SJSA1 (cell line): ENCODE results near the gene GAN. TPM values are rescaled to one million over a fixed set of nuclear protein-coding genes. Genes with fewer than 3 reads are reported as not detected.

ENCODE experiments used
- DNase-seq, 2 experiments: peaks; one replicate each; pipeline ENCODE4 v3.0.0-alpha.2; 2015 to 2020; ENCODE audit warnings: low spot score in 2 of 2, low read depth in 1 of 2
- H3K27ac ChIP-seq: fragments of 250-450 bp; sonication (Bioruptor Pico); 2 replicates; pipeline ENCODE4 v1.5.1; 2020; ENCODE audit warnings: mild to moderate bottlenecking, moderate library complexity
- H3K27me3 ChIP-seq: fragments of 250-450 bp; sonication (Bioruptor Pico); replicated peaks from 2 replicates; pipeline ENCODE4 v1.5.1; 2020; ENCODE audit warnings: mild to moderate bottlenecking, moderate library complexity
- H3K36me3 ChIP-seq: fragments of 250-450 bp; sonication (Bioruptor Pico); 2 replicates; pipeline ENCODE4 v1.5.1; 2020; ENCODE audit warnings: mild to moderate bottlenecking
- H3K4me1 ChIP-seq: fragments of 250-450 bp; sonication (Bioruptor Pico); replicated peaks from 2 replicates; pipeline ENCODE4 v1.6.1; 2021; ENCODE audit warnings: mild to moderate bottlenecking
- H3K4me3 ChIP-seq: fragments of 250-450 bp; sonication (Bioruptor Pico); 2 replicates; pipeline ENCODE4 v1.5.1; 2020; ENCODE audit warnings: mild to moderate bottlenecking
- H3K9me3 ChIP-seq: fragments of 250-450 bp; sonication (Bioruptor Pico); replicated peaks from 2 replicates; pipeline ENCODE4 v1.5.1; 2020; ENCODE audit warnings: mild to moderate bottlenecking
- total RNA-seq: library from RNA; depleted of rRNA; stranded (reverse); fragments of >200 nt; shearing (Covaris generic); gene quantifications from 2 replicates; pipeline ENCODE4 v1.2.3, GENCODE V29; 2014

The GAN gene
- total RNA-seq, 1 experiment from 2014 or later: 7.5 TPM

DNA sequence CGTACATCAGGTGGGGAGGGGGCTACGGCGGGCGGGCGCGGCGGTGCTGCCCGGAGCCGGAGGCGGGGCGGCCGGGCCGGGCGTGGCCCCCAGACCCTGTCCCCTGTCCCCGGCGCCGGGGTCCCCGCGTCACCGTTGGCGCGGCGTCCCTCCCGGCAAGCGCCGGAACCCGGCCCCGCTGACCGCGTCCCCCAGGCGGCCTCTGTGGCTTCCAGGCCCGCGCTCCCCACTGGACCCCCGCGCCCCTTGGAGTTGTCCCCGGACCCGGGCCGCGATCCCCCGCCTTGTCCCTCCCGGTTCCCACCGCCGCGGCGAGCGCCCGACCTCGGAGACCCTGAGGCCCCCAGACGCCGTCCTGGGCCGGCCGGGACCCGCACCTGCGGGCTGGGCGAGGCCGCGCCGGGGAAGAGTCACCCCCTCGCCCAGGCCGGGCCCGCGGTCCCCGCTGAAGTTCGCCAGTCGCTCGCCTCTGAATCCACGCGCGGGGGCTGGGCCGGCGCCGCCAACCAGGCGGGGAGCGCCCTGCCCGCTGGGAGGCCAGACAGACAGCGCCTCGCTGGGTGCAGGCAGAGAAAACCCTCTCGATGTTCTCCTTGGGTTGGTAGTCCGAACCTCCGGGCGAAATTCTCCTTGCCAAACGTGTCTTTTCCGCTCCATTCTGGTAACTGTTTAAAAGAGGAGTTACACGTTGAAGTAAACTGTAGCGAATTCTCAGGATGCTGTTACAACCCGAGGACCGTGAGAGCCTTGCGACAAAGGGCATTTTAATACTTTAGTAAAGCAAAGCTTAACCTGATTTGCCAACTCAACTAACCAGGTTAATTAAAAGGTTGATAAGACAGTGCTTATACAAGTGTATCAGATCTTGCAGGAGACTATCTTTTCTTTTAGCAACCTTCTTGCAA lies 761 bp downstream of the GAN start:
- Histone ChIP-seq H3K4me1 (peaks cover 31% of the 10 kb centered on the region), H3K27me3 (no peaks in the 10 kb centered on the region), H3K4me3 (peak overlapping the region; percentile 95), H3K27ac (peak overlapping the region; percentile 53), H3K9me3 (no peaks in the 10 kb centered on the region), H3K36me3 (peaks cover 14% of the 10 kb centered on the region; the same call in 1 of the 2 replicates)
- DNase-seq: peak; percentile 45 to 58

DNA sequence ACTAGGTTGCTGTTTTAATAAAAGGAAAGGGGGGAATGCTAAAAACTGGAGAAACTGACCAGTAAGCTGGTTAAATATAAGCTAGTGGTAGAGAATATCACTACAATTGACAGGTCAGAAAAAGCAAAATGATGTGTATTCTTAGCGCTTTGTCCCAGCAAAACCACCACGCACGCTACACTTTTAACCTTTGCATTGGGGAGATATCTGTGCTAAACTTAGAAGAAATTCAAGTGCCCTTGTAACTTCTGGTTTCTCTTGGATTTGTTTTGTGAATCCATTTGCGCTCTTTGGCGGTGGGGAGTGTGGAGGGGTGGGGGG lies 1.4 kb downstream of the GAN start:
- no peak for DNase-seq
- Histone ChIP-seq H3K4me3 (peak overlapping the region; percentile 95), H3K9me3 (no peaks in the 10 kb centered on the region), H3K36me3 (peaks cover 14% of the 10 kb centered on the region; the same call in 1 of the 2 replicates), H3K4me1 (peaks cover 37% of the 10 kb centered on the region), H3K27ac (no peak overlapping the region), H3K27me3 (no peaks in the 10 kb centered on the region)

DNA sequence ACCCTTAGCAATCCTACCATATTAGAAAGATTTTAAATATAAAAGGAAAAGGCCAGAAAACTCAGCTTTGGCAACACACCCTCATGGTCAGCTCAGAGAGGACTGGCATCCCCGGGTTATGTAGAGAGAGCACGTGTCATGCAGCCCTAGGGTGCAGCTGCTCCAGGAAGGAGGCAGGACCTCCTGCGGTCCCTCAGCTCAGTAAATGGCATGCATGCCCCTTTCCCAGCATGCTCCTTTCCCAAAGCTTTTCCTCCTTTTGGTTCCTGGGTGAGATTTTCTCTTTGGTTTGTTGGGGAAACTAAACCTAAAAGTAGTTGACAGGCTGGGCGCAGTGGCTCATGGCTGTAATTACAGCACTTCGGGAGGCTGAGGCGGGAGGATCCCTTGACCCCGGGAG lies 3.9 kb downstream of the GAN start:
- no peak overlapping the region for H3K4me3 ChIP-seq
- H3K27ac ChIP-seq: no peak overlapping the region
- H3K36me3 ChIP-seq: peaks cover 9% of the 10 kb centered on the region; the same call in 1 of the 2 replicates
- H3K9me3 ChIP-seq: no peaks in the 10 kb centered on the region
- H3K27me3 ChIP-seq: no peaks in the 10 kb centered on the region
- DNase-seq: no peak
- peaks cover 50% of the 10 kb centered on the region for H3K4me1 ChIP-seq

DNA sequence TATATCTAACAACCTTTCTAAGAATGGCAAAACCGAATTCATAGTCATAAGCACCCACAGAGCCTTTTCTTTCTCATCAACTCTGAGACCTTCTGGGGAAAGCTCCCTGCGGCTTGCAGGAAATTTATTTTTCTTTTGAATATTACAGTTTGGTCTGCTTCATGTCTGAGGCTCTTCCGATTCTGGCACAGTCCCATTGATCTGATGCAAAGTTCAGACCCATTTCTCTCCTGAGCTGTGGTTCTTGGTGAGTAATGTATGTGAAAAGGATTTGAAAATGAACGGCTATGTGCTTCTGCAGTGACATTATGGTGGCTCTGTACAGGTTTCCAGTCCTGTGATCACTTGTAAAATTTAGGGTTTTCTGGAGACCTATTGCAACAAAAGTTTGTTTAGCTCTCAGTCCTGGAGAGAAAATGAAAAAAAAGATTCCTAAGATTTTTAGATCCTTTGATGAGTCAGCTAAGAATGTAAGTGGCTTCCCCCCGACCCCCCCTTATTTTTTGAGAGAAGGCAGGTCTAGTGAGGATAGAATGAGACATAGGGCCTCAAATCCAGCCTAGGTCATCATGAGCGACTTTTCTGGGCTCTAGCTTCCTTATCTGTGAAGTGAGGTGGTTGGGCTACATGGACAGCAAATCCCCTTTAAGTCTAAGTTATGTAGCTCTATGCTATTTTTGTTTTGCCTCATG lies 4.6 kb downstream of the GAN start:
- H3K27ac ChIP-seq: peak overlapping the region; percentile 49
- H3K4me3 ChIP-seq: no peak overlapping the region
- peaks cover 9% of the 10 kb centered on the region; the same call in 1 of the 2 replicates for H3K36me3 ChIP-seq
- H3K4me1 ChIP-seq: peaks cover 53% of the 10 kb centered on the region
- H3K9me3 ChIP-seq: no peaks in the 10 kb centered on the region
- H3K27me3 ChIP-seq: no peaks in the 10 kb centered on the region
- peak; percentile 75 to 80 for DNase-seq

DNA sequence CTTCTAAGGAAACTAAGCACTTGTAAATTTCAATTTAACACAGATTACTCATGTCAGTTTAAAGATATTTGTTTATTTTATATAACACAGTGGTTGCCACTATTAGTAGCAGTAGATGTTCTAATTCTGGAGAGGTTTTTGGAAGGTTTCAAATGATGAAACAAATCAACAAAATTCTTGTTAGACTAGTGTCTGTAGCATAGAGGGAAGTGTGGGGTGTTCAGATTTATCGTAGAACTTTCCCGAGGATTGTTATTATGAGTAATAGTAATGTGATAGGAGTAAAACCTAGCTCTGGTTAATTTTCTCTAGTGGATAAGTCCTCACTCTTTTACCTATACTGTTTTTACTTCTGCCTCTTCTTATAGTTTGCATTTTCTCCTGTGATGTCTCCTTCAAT lies 6.3 kb downstream of the GAN start:
- DNase-seq: peak in 1 of 2 experiments; percentile 18
- Histone ChIP-seq H3K4me1 (peaks cover 58% of the 10 kb centered on the region), H3K9me3 (no peaks in the 10 kb centered on the region), H3K27me3 (no peaks in the 10 kb centered on the region), H3K27ac (no peak overlapping the region; the same call in 1 of the 2 replicates), H3K36me3 (no peaks in the 10 kb centered on the region), H3K4me3 (no peak overlapping the region)

DNA sequence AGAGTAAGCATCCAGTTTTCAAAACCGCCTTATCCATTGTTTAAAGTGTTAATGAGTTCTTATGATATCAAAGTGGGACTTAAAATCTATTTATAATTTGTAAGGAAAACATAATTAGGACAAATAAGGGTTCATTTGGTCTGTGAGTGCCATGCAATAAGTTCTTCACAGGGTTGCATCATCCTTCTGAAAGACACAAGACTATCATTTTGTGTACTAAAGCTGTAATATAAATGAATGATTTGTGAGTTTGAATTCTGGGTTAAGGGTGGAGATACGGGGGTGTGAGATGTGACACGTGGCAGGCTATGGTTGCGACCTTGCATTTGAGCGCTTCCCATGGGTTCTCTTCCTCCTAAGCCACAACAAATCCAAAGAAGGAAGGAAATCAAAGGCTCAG lies 6.8 kb downstream of the GAN start:
- Histone ChIP-seq H3K27ac (no peak overlapping the region; the same call in 1 of the 2 replicates), H3K36me3 (no peaks in the 10 kb centered on the region), H3K27me3 (no peaks in the 10 kb centered on the region), H3K9me3 (no peaks in the 10 kb centered on the region), H3K4me3 (no peak overlapping the region), H3K4me1 (peaks cover 57% of the 10 kb centered on the region)
- DNase-seq: no peak

DNA sequence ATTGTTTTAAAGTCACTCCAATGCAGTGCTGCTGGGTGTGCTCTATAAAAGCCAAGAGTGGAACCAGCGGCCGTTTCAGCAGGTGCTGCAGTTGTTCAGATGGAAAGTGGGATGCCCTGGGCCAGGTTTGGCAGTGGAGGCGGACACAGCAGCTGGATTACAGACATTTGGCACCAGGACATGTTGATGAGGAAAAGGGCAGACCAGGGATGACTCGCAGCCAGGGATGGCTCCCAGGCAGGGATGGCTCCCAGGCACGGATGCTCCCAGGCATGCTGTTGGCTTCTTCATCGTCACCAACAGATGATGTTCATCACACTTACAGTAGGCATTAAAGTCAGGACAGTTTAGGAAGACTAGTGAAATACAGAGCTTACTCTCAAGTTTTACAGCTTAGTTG lies 10.0 kb downstream of the GAN start:
- Histone ChIP-seq H3K27ac (no peak overlapping the region), H3K36me3 (no peaks in the 10 kb centered on the region), H3K4me3 (no peak overlapping the region), H3K9me3 (no peaks in the 10 kb centered on the region), H3K4me1 (peaks cover 44% of the 10 kb centered on the region), H3K27me3 (no peaks in the 10 kb centered on the region)
- no peak for DNase-seq

DNA sequence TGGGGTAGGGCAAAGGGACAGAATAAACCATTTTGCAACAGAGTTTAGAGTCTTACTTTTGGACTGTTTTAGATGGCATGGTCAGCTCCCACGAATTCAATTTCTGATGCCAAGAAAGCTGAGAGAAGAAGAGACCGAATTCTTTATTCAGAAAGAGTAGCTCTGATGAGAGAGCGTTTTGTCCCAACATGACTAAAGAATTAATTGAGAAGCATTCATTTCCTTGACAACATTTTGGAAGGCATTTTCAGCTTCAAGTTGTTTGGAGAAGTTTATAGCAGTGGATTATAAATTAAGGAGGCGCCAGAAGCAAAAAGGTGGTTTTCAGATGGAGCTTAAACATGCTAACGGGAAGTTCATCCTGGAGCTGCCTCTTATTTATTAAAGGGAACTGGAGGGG lies 12.2 kb downstream of the GAN start:
- DNase-seq: no peak
- H3K36me3 ChIP-seq: no peaks in the 10 kb centered on the region
- no peaks in the 10 kb centered on the region for H3K27me3 ChIP-seq
- H3K4me3 ChIP-seq: no peak overlapping the region
- H3K9me3 ChIP-seq: no peaks in the 10 kb centered on the region
- no peak overlapping the region for H3K27ac ChIP-seq
- peaks cover 22% of the 10 kb centered on the region for H3K4me1 ChIP-seq

DNA sequence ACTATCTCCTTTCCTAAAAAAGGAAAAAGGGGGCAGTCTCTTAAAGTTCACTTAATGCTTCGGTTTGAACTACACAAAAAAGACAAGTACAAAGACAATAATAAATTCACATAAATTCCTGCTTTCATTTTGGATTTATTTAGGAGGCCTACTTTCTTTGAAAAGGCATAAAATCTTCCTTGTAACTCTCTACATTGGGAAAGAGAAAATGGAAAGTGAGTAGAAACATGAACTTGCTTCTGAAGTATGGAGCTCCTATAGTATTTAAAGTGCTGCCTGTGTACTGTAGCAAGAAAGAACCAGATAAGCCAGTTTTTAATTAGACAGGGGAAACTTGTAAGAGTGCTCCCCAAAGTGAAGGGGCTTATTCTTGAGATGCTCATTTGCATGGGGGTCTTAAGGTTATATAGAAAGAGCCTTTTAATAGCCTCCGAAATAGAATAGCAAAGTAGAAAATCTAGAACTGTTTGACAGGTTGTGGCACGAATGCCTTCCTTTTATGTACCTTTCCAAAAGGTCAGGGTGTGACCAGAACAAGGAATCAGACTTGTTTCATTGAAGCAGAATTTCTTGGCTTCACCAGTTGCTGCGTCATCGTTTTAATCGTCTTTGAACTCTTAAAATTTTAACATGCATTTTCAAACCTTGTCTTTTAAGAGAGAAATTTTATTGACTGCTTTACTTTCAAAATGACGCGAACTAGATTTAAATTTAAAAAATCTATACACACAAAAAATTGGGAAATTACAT lies 12.9 kb downstream of the GAN start:
- H3K4me3 ChIP-seq: no peak overlapping the region
- H3K36me3 ChIP-seq: no peaks in the 10 kb centered on the region
- DNase-seq: no peak
- no peaks in the 10 kb centered on the region for H3K27me3 ChIP-seq
- peaks cover 22% of the 10 kb centered on the region for H3K4me1 ChIP-seq
- no peak overlapping the region for H3K27ac ChIP-seq
- H3K9me3 ChIP-seq: no peaks in the 10 kb centered on the region

DNA sequence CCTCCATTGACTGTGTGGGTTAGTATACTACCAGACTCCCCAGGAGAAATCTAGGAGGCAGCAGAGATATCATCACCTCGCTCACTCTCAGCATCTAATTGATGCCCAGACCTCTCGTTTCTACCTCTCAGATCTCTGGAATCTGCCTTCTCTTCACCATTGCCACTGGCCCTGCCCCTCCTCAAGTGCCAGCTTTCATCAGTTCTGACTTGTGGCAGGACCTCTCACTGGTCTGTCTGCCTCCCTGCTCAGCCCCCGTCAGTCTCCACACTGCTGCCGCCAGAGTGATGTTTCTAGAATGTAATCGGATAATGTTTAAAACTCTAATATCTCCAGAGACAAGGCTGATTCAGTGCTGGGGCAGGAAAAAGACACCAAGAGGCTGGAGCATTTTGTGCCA lies 15.2 kb downstream of the GAN start:
- no peak for DNase-seq
- no peaks in the 10 kb centered on the region for H3K36me3 ChIP-seq
- no peaks in the 10 kb centered on the region for H3K9me3 ChIP-seq
- H3K27ac ChIP-seq: no peak overlapping the region
- no peaks in the 10 kb centered on the region for H3K27me3 ChIP-seq
- peaks cover 2% of the 10 kb centered on the region for H3K4me1 ChIP-seq
- H3K4me3 ChIP-seq: no peak overlapping the region

DNA sequence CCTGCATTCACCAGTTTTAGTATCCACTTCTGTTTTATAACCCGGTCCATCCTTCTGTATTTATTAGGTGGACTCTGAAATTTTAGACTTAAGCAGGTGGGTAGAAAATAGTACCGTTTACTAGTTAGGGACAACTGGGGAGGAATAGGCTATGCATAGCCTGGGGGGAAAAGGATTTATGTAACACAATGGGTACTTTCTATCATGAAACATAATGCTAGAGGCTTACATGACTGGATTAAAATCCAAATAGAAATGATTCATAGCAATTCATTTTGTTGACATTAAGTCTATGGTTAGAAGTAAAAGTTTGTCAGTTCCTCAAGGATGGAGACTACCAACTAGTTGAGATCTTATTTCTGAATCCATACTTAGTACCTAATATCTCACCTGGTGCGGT lies 18.6 kb downstream of the GAN start:
- no peak for DNase-seq

DNA sequence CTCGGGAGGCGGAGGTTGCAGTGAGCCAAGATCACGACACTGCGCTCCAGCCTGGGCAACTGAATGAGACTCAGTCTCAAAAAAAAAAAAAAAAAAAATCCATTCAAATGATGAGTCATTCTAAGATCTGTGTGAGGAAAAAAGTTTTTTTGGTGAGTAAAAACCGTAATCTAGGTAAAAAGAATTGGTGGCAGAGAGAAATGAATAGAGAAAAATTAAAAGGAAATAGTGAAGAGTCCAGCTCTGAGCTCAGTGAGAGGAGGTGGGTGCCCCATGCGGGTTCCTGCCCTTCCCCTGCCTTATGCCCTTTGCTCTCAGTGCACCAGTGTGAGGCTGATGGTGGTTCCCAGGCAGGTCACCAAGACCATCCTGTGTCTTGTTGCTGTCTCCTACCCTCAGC lies 20.9 kb downstream of the GAN start:
- H3K9me3 ChIP-seq: no peaks in the 10 kb centered on the region
- 0 out of 2 replicates have a peak, but pooled peaks cover 4% of the 10 kb centered on the region for H3K36me3 ChIP-seq
- H3K4me1 ChIP-seq: no peaks in the 10 kb centered on the region
- no peak for DNase-seq
- no peak overlapping the region for H3K4me3 ChIP-seq
- H3K27ac ChIP-seq: no peak overlapping the region
- no peaks in the 10 kb centered on the region for H3K27me3 ChIP-seq

More for the DNA sequence above, 18.6 kb downstream of the GAN start:
- Histone ChIP-seq H3K27me3 (no peaks in the 10 kb centered on the region), H3K4me1 (no peaks in the 10 kb centered on the region), H3K36me3 (0 out of 2 replicates have a peak, but pooled peaks cover 4% of the 10 kb centered on the region), H3K4me3 (no peak overlapping the region), H3K27ac (no peak overlapping the region), H3K9me3 (no peaks in the 10 kb centered on the region)

DNA sequence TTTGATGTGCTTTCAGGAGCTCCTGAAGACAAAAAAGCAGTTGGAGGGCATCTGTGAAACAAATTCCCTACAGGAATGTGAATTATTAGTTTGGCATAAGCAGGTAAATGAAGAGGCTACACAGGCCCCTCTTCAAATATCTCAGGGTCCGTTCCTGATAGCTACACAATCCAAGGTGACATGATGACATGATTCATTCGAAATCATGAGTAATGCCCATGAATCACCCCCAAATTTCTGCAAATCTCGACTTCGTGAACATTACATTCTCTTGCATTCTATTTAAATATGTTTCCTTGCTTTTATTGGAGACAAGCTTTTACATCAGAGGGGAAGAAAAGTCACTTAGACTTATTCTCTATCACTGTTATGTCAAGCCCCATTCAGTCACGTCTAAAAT lies 22.3 kb downstream of the GAN start:
- Histone ChIP-seq H3K4me1 (no peaks in the 10 kb centered on the region), H3K27me3 (no peaks in the 10 kb centered on the region), H3K9me3 (no peaks in the 10 kb centered on the region), H3K36me3 (0 out of 2 replicates have a peak, but pooled peaks cover 4% of the 10 kb centered on the region), H3K27ac (no peak overlapping the region), H3K4me3 (no peak overlapping the region)
- DNase-seq: no peak
